DMS53 (cell line): Measurements from ENCODE around the gene LHFPL6.
A peak's percentile ranks its signal among the peaks of the same experiment; 100 is the strongest.

Experiments used
- DNase-seq: peaks from one replicate; lab custom pipeline; 2025; lab: John Stamatoyannopoulos, UW

The LHFPL6 gene

GRCh38 chr13:39510316-39510695 is 92.7 kb downstream of the LHFPL6 start:
- DNase-seq = no peak

- no peak for DNase-seq
Measured at GRCh38 chr13:39509616-39510315, 93.2 kb downstream of the LHFPL6 start.

DNA sequence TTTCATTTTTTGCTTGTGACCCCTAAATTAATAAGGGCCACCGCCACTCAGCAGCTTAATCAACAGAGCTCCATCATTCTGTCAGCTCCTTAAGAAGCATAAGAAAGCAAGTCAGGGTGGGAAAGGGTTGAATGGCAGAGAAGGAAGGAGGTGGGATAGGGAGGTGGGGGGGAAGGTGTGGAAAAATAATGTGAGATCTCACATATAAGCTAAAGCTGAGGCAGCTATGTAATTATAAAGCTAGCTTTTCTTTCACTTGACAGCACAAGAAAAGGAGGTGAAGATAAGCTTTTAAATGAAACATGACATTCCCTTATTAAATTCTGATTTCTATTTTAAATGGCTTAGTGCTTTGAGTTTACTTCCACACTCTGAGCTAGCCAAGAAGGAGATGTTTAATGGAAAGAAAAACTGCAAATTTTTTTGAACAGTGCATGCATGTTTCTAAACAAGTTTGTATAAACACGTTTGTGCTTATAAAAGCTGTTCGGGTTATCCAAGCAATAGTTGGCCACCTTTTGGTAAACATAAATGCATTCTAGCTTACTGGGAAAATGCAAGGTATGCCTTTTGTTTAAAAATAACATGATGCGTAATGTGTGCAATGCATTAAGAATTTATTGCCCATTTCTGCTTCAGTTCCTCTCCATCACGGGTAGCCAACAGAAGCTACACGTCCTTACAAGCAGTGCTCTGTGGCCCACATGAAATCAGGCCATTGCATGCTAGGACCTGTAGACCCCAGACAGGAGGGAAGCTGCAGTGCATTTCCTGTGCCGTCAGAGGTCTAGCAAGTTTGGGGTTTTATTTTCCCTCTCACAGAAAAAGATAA is 96.2 kb downstream of the LHFPL6 start:
- no peak for DNase-seq

- DNase-seq = no peak
Measured at GRCh38 chr13:39505151-39505550, 97.8 kb downstream of the LHFPL6 start.

- DNase-seq = no peak
Measured at GRCh38 chr13:39503048-39503447, 99.9 kb downstream of the LHFPL6 start.

- DNase-seq = peak; percentile 7
Measured at GRCh38 chr13:39501702-39502324, 101.2 kb downstream of the LHFPL6 start.

GRCh38 chr13:39499604-39500003 is 103.4 kb downstream of the LHFPL6 start:
- DNase-seq = no peak

- DNase-seq = no peak
Measured at GRCh38 chr13:39498471-39499114, 104.4 kb downstream of the LHFPL6 start.

GRCh38 chr13:39496506-39496905 is 106.5 kb downstream of the LHFPL6 start:
- DNase-seq = no peak

DNA sequence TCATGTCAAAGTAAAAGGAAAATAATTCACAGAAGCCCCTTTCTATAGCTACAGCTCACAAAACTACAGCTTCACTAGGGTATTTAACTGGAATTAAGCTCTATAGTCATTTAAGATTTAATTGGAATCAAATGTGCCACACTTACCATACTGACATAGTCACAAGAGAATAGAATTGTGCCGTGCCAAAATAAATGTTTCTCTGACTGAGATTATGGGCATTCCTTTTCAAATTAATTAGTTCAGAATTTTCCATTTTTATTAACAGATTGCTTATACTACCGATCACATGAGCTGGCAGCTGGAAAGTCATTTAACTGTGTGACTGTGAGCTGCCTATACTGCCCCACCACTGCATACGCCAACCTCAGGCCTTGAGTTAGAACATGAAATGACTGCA is 108.4 kb downstream of the LHFPL6 start:
- no peak for DNase-seq

GRCh38 chr13:39494006-39494405 is 109.0 kb downstream of the LHFPL6 start:
- DNase-seq = no peak

GRCh38 chr13:39490136-39490535 is 112.9 kb downstream of the LHFPL6 start:
- no peak for DNase-seq

GRCh38 chr13:39486758-39487157 is 116.2 kb downstream of the LHFPL6 start:
- DNase-seq = no peak

DNA sequence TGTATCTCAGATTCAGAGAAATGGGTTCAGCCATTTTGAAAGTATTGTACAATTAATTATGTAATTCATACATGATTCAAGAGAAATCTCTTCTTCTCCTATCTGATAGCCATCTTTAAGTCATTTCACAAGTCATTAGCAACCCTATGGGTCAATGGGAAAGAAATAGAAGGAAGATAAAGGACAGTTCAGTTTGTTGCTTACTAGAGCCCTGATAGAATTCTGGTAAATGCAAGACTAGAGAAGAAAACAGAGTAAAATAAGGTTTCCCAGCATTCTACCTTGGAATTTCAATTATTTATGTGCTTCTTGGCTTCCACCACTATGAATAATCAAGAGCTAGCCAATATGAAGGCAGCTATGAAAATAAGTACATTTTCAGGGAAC is 117.7 kb downstream of the LHFPL6 start:
- no peak for DNase-seq

- DNase-seq = no peak
Measured at GRCh38 chr13:39484506-39485313, 118.3 kb downstream of the LHFPL6 start.

DNA sequence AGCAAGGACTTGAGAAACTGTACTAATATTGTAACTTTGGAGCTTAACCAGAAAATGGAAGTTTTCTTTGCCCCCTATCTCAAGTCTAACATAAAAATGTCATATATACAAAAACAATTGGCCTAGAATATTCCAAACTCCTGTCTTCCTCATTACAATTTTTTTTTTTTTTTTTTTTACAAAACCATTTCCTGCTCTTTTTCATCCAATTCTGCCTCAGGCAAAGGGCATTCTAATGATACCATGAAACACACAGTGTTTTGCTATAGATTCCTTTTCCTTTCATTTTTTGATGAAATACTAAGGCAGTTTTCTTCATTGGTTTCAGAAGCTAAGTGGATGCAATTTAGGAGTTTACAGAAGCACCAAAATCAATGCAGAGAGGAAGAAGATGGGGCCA is 119.7 kb downstream of the LHFPL6 start:
- DNase-seq = peak; percentile 21

- no peak for DNase-seq
Measured at GRCh38 chr13:39481491-39481890, 121.5 kb downstream of the LHFPL6 start.

DNA sequence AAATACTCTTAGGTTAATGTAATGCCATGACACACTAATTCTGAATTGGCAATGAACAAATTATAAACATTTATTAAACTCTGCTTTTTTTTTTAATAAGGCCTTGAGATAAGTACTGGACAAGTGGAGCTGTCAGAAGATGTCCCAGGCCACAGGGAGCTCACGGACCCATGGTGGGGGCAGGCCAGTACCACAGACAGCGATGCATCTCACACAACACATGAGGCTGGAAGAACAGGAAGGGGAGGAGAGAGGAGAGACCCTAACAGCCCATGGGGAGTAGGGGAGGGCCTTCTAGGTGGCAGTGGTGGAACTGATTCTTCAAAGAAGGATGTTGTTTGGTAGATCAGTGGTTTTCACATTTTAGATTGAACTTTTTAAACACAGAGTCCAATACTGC is 128.4 kb downstream of the LHFPL6 start:
- no peak for DNase-seq

DNA sequence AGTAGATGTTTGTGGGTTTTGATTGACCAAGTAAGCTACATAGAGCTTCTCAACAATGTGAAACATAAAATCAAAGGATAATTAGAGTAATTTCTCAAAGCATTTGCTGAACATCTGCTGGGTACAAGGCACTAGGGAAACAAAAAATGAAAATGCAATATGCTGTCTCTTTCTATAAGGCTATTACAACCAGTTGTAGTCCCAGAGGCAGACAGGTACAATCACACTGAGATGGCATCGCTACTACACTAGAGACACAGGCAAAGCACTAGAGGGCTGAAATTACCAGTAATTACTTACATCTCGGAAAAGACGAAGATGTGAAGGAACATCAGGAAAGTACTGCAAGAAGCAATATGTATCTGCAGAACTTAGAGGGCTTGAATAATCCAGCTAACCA is 133.3 kb downstream of the LHFPL6 start:
- DNase-seq = no peak

GRCh38 chr13:39468306-39468705 is 134.7 kb downstream of the LHFPL6 start:
- DNase-seq = no peak

- DNase-seq = no peak
Measured at GRCh38 chr13:39463611-39464010, 139.4 kb downstream of the LHFPL6 start.

DNA sequence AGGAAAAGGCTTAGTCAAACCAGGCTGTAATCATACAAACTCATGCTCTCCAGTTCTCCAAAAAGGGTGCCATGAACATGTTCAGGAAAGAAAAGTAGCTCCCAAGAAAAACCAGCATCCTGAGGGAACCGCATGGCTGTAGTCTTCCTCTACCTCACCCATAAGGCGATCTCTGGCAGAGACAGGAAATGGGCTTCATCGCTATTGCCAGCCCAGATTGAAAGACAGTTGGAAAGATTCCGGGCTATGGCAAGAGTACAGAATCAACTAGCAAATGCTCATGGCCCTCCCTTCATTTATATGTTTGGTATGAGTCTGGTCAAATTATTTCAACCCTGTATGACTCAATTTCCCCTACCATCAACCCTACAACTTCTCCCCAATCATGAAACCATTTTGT is 140.1 kb downstream of the LHFPL6 start:
- no peak for DNase-seq
